ENCODE measurements around the gene SDHAF1. TPM values are rescaled to one million over a fixed set of nuclear protein-coding genes. Genes with fewer than 3 reads are reported as not detected.
A peak's percentile ranks its signal among the peaks of the same experiment; 100 is the strongest.

The SDHAF1 gene
- total RNA-seq, 1 experiment from 2014 or later, result 21.0 TPM

DNA sequence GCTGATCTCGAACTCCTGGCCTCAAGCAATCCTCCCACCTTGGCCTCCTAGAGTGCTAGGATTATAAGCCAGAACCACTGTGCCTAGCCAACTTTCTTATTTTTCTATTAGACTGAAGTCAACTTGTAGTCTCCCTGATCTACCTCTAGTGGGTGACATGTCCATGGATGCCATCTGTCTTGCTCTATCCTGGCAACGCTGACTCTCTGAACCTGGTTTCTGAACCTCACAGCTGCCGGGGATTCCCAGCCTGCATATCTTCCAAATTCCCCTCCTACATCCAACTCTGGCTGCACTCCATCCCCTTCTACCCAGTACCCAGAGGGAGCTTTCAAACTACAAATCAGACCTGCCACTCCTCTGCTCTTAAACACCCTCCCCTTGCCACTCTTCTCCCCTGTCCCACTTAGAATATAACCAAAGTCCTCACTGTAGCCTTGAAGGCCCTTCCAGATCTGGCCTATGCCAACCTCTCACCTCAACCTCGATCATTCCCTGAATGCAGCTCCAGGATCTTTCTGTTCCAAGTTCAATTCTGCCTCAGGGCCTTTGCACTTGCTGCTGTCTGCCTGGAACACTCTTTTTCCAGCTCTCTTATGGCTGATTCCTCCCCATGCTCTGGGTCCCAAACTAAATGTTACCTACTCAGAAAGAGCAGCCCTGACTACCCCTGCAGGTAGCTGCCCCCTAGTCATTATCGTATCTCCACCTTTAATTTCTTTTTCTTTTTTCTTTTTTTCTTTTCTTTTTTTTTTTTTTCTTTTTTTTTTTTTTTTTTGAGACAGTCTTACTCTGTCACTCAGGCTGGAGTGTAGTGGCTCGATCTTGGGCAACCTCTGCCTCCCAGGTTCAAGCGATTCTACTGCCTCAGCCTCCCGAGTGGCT is 35.5 kb downstream of the SDHAF1 start:
- Histone ChIP-seq H3K79me2 (ENCODE audit: insufficient read depth, low read length) (no peaks in the 10 kb centered on the region), H3K9me2 (ENCODE audit: insufficient read depth) (no peaks in the 10 kb centered on the region), H4K20me1 (ENCODE audit: insufficient read depth) (no peaks in the 10 kb centered on the region), H3K27me3 (ENCODE audit: insufficient read depth, low read length) (no peaks in the 10 kb centered on the region), H3K27ac (ENCODE audit: low read depth, low read length) (no peak overlapping the region), H3K4me3 (replicated peaks in 1 of 2; ENCODE audit: low read depth in 1 of 2, low read length in 2 of 2) (no peak overlapping the region), H3K9ac (ENCODE audit: low read length) (no peak overlapping the region), H3K9me3 (ENCODE audit: control insufficient read depth in 1 of 2, insufficient read depth in 1 of 2, low read depth in 1 of 2, low read length in 2 of 2) (no peaks in the 10 kb centered on the region), H2AFZ (ENCODE audit: low read depth, low read length, poor library complexity, severe bottlenecking) (no peak overlapping the region), H3K36me3 (ENCODE audit: control insufficient read depth in 1 of 2, insufficient read depth in 2 of 2, low read length in 2 of 2) (0 out of 4 replicates have a peak, but pooled peaks cover 0 to 8% of the 10 kb centered on the region in 2 experiments), H3K4me1 (ENCODE audit: control insufficient read depth in 1 of 2, insufficient read depth in 2 of 2, low read length in 2 of 2) (no peaks in the 10 kb centered on the region), H3K4me2 (ENCODE audit: low read length) (no peak overlapping the region)
- TF ChIP-seq, protein P1, sequence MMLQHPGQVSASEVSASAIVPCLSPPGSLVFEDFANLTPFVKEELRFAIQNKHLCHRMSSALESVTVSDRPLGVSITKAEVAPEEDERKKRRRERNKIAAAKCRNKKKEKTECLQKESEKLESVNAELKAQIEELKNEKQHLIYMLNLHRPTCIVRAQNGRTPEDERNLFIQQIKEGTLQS (IDR thresholded peaks at IDR 0.05), result no peak
- TF ChIP-seq JUND (IDR thresholded peaks at IDR 0.05) (no peak), ZFX (IDR thresholded peaks at IDR 0.05) (no peak), RAD21 (IDR thresholded peaks at IDR 0.05; ENCODE audit: low read depth) (0 out of 2 replicates have a peak, but pooled peaks have one; percentile 3), FOSL1 (IDR thresholded peaks at IDR 0.05; ENCODE audit: low read depth) (no peak), SIN3A (IDR thresholded peaks at IDR 0.05; ENCODE audit: low read depth) (no peak), SP1 (IDR thresholded peaks at IDR 0.05; ENCODE audit: low read depth) (no peak)
- TF ChIP-seq, protein P2, sequence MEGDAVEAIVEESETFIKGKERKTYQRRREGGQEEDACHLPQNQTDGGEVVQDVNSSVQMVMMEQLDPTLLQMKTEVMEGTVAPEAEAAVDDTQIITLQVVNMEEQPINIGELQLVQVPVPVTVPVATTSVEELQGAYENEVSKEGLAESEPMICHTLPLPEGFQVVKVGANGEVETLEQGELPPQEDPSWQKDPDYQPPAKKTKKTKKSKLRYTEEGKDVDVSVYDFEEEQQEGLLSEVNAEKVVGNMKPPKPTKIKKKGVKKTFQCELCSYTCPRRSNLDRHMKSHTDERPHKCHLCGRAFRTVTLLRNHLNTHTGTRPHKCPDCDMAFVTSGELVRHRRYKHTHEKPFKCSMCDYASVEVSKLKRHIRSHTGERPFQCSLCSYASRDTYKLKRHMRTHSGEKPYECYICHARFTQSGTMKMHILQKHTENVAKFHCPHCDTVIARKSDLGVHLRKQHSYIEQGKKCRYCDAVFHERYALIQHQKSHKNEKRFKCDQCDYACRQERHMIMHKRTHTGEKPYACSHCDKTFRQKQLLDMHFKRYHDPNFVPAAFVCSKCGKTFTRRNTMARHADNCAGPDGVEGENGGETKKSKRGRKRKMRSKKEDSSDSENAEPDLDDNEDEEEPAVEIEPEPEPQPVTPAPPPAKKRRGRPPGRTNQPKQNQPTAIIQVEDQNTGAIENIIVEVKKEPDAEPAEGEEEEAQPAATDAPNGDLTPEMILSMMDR (IDR thresholded peaks at IDR 0.05 in 2 of 3, conservative IDR thresholded peaks at IDR 0.05 in 1 of 3; ENCODE audit: borderline replicate concordance in 1 of 3, insufficient read depth in 1 of 3, low read depth in 2 of 3, low read length in 2 of 3), result 0 out of 6 replicates have a peak, but pooled peaks of 2 of the 3 experiments have one; percentile 7 to 14
- ChIA-PET POLR2A (no interaction called here), CTCF (no interaction called here), RAD21 (ENCODE audit: low non-redundant PET in 1 of 2, low total read pairs in 2 of 2, uncharacterized antibody in 2 of 2, unreplicated experiment in 2 of 2) (no interaction called here)
- DNase-seq (ENCODE audit: low read depth, low spot score), result no peak
- intact Hi-C loops (cut with micrococcal nuclease), result no loop called here
- BruUV-seq (replicated peaks), result no TSS peak
- peak; percentile 63 for ATAC-seq
